ENCODE data around the gene FXR2. TPM values are rescaled to one million over a fixed set of nuclear protein-coding genes. Genes with fewer than 3 reads are reported as not detected.

FXR2 gene
- total RNA-seq, 1 donor from 2014 or later, result 111 TPM

GRCh38 chr17:7557775-7558543, 56.7 kb downstream of the FXR2 start:
- peak; percentile 87 for DNase-seq
- intact Hi-C loops (cut with micrococcal nuclease), result no loop called here
- Histone ChIP-seq H3K9me3 (replicated peaks) (no peaks in the 10 kb centered on the region), H3K36me3 (peaks cover 9% of the 10 kb centered on the region), H3K4me1 (peaks cover 61% of the 10 kb centered on the region), H3K27me3 (ENCODE audit: low read depth) (no peaks in the 10 kb centered on the region), H3K4me3 (peak overlapping the region; percentile 99), H3K27ac (replicated peaks) (peak overlapping the region; percentile 94)
- TF ChIP-seq, protein P1, sequence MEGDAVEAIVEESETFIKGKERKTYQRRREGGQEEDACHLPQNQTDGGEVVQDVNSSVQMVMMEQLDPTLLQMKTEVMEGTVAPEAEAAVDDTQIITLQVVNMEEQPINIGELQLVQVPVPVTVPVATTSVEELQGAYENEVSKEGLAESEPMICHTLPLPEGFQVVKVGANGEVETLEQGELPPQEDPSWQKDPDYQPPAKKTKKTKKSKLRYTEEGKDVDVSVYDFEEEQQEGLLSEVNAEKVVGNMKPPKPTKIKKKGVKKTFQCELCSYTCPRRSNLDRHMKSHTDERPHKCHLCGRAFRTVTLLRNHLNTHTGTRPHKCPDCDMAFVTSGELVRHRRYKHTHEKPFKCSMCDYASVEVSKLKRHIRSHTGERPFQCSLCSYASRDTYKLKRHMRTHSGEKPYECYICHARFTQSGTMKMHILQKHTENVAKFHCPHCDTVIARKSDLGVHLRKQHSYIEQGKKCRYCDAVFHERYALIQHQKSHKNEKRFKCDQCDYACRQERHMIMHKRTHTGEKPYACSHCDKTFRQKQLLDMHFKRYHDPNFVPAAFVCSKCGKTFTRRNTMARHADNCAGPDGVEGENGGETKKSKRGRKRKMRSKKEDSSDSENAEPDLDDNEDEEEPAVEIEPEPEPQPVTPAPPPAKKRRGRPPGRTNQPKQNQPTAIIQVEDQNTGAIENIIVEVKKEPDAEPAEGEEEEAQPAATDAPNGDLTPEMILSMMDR (IDR thresholded peaks at IDR 0.05; ENCODE audit: borderline replicate concordance), result peak; percentile 10

DNA sequence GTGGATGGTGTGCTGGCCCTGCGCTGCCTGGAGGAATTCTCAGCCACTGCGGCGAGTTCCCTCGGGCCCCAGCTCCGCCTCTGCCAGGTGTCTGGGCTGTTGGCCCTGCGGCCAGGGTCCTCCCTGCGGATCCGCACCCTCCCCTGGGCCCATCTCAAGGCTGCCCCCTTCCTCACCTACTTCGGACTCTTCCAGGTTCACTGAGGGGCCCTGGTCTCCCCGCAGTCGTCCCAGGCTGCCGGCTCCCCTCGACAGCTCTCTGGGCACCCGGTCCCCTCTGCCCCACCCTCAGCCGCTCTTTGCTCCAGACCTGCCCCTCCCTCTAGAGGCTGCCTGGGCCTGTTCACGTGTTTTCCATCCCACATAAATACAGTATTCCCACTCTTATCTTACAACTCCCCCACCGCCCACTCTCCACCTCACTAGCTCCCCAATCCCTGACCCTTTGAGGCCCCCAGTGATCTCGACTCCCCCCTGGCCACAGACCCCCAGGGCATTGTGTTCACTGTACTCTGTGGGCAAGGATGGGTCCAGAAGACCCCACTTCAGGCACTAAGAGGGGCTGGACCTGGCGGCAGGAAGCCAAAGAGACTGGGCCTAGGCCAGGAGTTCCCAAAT, 57.4 kb downstream of the FXR2 start:
- DNase-seq, result no peak
- Histone ChIP-seq H3K9me3 (replicated peaks) (no peaks in the 10 kb centered on the region), H3K4me1 (peaks cover 54% of the 10 kb centered on the region), H3K36me3 (peaks cover 8% of the 10 kb centered on the region), H3K4me3 (peak overlapping the region; percentile 99), H3K27me3 (ENCODE audit: low read depth) (no peaks in the 10 kb centered on the region), H3K27ac (replicated peaks) (peak overlapping the region; percentile 94)
- intact Hi-C loops (cut with micrococcal nuclease), result no loop called here
- TF ChIP-seq, protein P1 (IDR thresholded peaks at IDR 0.05; ENCODE audit: borderline replicate concordance), result no peak

DNA sequence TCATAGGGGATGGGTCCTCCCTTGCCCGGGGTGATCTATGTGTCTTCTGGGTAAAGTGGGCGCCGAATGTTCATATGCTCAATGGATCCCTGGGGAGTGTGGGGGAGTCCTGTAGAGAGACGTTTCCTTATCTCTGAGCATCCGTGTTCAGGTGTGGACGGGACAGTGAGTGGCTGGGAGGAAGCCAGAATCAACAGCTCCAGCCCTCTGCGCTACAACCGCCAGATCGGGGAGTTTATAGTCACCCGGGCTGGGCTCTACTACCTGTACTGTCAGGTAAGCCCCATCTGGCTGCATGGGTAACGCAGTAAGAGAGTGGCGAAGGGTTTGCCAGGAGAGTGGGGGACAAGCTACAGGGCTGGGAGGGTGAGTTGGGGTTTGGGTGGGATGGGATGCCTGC, 58.1 kb downstream of the FXR2 start:
- H3K27me3 ChIP-seq (ENCODE audit: low read depth), result no peaks in the 10 kb centered on the region
- no peaks in the 10 kb centered on the region for H3K9me3 ChIP-seq (replicated peaks)
- peaks cover 8% of the 10 kb centered on the region for H3K36me3 ChIP-seq
- TF ChIP-seq, protein P1 (IDR thresholded peaks at IDR 0.05; ENCODE audit: borderline replicate concordance), result no peak
- H3K27ac ChIP-seq (replicated peaks), result peak overlapping the region; percentile 94
- H3K4me1 ChIP-seq, result peaks cover 48% of the 10 kb centered on the region
- no peak overlapping the region for H3K4me3 ChIP-seq
- intact Hi-C loops (cut with micrococcal nuclease), result no loop called here
- no peak for DNase-seq

- TF ChIP-seq, protein P1 (IDR thresholded peaks at IDR 0.05; ENCODE audit: borderline replicate concordance), result no peak
Observed at GRCh38 chr17:7555320-7555948, 59.3 kb downstream of the FXR2 start.

DNA sequence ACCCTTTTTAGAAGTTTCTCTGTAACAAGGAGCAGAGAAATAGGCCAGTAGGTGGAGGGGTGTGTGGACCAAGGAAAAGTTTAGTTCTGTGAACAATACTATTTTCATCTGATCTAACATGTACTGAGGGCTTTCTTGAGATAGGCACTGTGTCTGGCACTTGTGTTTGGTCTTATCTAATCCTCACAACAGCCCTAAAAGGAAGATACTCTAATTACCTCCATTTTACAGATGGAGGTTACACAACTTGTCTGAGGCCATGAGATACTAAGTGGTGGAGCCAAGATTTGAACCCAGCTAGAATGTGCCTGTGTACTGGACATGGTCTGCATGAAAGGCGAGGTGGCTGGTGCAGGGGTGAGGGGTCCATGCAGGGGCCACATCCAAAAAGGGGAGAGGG, 61.3 kb downstream of the FXR2 start:
- intact Hi-C loops (cut with micrococcal nuclease), result no loop called here
- H3K36me3 ChIP-seq, result peaks cover 17% of the 10 kb centered on the region
- peak overlapping the region; percentile 41 for H3K27ac ChIP-seq (replicated peaks)
- no peaks in the 10 kb centered on the region for H3K9me3 ChIP-seq (replicated peaks)
- H3K4me3 ChIP-seq, result no peak overlapping the region
- peaks cover 39% of the 10 kb centered on the region for H3K4me1 ChIP-seq
- TF ChIP-seq, protein P1 (IDR thresholded peaks at IDR 0.05; ENCODE audit: borderline replicate concordance), result no peak
- no peak for DNase-seq
- H3K27me3 ChIP-seq (ENCODE audit: low read depth), result no peaks in the 10 kb centered on the region

More at GRCh38 chr17:7555320-7555948, 59.3 kb downstream of the FXR2 start:
- peaks cover 17% of the 10 kb centered on the region for H3K36me3 ChIP-seq
- H3K9me3 ChIP-seq (replicated peaks), result no peaks in the 10 kb centered on the region
- no peaks in the 10 kb centered on the region for H3K27me3 ChIP-seq (ENCODE audit: low read depth)
- no peak overlapping the region for H3K27ac ChIP-seq (replicated peaks)
- DNase-seq, result no peak
- H3K4me3 ChIP-seq, result no peak overlapping the region
- intact Hi-C loops (cut with micrococcal nuclease), result no loop called here
- peaks cover 39% of the 10 kb centered on the region for H3K4me1 ChIP-seq

Measured in left ventricle myocardium inferior (tissue), 1 donor.